ACHN (cell line): Measurements from ENCODE around the gene IPO4.
"Not testable (repeated sequence)": the region's sequence is repeated elsewhere in the genome, so short reads cannot be mapped to it uniquely, and the experiment has no call there.

Experiments
- DNase-seq: peaks from one replicate; pipeline ENCODE4 v3.0.0-alpha.2; 2015
- in situ Hi-C: cut with HindIII; loops from 2 replicates; pipeline ENCODE4 v1.10.0; 2017; ENCODE audit warnings: low sequenced_read_pairs, low pct_ligation_motif_present, low pct_unique_long_range_greater_than_20kb

IPO4 gene

DNA sequence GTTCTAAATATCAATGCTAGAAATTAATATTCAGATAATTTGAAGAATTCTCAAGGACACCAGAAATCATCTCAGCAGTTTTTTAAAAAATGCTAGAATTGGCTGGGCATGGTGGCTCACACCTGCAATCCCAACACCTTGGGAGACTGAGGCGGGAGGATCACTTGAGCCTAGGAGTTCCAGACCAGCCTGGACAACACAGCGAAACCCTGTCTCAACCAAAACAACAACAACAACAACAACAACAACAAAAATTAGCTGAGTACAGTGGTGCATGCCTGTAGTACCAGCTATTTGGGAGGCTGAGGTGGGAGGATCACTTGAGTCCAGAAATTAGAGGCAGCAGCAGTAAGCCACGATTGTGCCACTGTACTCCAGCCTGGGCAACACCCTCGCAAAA is 30.5 kb upstream of the IPO4 start:
- in situ Hi-C loops = no loop called here
- DNase-seq = no peak

DNA sequence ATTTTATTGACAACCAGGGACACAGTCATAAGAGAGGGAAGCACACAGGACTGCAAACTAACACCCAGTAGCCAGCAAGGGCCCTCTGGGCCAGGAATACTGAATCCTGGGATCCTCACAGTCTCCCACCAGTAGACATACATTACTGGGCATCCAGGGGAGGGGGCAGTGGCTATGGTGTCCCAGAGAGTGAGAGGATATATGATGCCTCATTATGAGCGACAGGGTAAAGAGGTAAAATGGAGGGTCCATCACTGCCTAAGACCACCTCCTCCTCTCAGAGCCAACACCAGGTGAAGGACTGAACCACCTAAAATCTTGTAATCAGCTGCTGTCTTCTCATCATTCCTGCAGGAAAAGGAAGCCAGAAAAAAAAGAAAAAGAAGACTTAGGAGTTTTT is 28.3 kb upstream of the IPO4 start:
- in situ Hi-C loops, DNase-seq: not testable (repeated sequence)

DNA sequence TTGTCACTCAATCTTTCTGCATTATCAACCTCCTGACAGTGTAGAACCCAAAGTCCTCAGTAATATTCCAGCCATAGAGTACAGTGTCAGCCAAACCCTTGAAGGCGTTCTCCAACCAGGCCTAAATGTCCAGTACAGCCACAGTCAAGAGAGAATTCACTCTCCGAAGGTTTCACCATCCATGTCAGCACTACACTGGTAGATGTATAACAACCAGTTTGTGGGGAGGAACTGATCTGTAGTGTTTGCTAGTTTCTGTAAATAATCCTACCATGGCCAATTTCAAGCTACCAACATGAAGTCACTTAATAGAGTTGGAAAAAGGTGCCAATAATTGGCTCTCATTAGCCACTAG is 27.7 kb upstream of the IPO4 start:
- no peak for DNase-seq
- in situ Hi-C loops = no loop called here

DNA sequence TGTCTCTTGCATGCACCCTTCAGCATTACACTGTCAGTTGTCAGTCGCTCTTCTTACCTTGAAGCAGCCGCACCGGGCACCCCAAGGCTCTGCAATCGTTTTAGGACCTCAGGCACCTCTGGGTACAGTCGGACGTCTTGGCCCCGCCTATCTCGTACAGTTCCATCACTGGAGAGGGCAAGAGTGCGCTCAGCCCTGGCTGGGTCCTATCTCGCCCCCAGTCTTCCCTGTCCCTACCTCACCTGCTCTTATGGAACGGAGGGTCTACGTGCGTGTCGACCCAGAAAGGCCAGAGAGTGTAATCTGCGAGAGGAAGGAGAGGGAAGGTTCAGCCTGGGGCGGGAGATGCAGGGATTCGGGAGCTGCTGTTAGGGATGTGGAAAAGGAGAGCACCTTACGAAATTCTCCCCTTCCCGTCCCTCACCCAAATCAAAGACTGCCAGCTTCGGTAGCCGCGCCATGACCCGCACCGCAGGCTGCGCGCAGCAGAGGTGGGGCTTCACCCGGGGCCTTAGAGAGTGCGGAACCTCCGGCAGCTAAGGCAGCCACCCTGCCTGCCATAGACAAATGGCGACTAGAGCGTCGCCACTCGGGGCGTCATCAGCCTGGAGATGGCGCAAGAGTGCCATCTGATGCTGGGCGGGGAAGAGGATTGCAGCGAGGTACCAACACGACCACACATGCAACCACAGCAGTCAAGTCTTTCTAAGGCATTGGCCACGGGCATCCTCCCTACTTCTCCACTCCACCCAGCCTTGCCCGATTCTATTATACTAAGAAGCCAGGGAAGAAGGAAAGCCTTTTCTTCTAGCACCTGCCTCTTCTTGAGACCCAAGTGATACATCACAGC is 27.1 kb upstream of the IPO4 start, which contains the start of gene MDP1:
TSS of gene MDP1 (minus strand) at position 572 of the 850 bp plus-strand sequence. CDS start at position 461, 111 bp downstream.
- DNase-seq = peak; percentile 80
- in situ Hi-C loops = no loop called here

DNA sequence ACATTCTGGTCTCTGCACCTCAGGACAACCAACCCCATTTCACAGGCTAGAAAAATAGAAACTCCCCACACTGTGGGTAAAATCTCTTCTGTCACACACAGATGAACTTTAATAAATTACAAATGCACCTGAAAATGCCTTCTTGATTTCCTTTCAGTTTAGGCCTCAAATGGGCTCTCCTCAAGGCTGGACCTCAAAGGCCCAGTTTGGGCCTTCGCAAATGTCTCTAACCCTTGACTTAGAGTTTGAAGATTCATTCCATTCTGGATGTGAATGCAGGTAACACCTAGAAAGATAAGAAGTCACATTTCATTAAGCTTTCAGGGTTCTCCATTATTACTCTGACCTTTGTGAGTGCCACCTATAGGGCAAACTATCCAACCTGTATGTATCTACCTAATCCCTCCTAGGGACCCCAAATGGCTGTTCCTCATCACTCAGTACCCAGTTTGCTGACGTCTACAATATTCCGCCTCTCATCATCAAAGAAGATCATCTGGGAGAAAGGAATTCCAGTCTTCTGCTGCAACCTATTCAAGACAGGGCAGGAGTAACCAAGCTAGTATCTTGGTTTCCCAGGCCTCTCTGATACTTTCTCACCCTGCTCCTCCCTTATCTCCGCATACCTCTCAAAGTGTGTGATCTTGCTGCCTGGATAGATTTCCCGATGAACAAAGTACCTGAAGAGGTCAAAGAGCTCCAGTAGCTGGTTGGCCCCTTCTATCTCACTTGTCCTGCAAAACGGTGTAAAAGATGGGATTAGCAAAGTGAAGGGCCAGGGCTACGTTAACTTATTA is 25.4 kb upstream of the IPO4 start:
- in situ Hi-C loops = no loop called here

DNA sequence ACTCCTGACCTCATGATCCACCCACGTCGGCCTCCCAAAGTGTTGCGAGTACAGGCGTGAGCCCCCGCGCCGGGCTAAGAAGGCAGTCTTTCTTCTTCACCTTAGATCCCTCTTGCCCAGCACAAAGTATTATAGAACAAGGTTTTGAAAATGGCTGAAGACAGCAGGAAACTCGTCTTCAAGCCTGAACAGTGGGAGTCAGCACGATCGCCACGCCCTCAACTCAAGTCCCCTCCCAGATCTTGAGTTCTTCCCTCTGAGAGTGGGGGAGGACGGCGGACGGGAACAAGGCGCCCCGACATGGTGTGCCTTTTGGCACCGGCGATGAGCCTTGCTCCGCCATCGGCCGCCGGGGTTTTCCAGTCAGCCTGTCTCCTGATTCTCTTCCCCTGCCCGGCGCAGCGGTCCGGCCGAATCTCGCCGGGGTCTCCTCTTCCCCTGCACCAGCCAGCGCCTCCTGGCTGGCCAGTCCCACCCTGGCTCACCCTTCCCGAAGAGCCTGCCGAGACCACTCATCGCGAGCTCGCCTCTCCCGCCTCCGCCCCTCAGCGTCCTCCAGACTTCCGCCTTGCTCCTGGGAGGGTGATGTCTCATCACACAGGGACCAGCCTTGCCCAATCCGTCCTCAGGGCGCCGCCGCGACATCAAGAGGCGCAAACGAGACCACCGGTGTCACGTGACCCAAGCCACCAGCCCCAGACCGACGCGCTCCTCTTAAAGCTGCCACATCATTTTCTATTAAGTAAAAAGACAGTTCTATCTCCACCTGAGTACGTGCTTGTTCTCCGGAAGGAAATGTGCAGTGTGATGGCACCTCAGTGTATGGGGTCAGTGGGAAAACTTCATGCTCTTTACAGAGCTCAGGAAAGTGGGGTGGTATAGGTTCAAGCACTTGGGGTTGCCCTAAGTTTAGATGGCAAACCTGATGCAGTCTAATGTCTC is 24.6 kb upstream of the IPO4 start, which contains the start of gene CHMP4A:
TSS of gene CHMP4A (minus strand) at position 565 of the 942 bp plus-strand sequence. CDS start at position 516, 49 bp downstream.
- in situ Hi-C loops = no loop called here
- DNase-seq = peak; percentile 97

More for the DNA sequence above, 25.4 kb upstream of the IPO4 start:
- no peak for DNase-seq

DNA sequence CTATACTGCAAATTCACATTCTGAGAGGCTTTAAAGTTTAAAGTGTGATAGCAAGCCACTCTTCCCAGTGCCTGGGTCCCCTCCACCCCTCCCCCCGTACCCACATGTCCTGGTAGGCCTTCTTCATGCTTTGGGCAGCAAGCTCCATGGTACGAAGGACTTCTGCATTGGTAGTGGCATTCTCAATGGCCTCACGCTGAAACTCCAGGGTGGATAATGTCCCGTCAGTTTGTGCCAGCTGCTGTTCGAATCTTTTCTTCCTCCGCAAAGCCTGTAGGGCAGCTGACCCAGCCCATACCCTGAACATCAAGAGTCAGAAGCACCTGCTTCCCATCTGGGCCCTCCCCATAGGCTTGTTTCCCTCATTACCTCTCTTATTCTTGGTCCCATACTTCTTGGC is 22.7 kb upstream of the IPO4 start:
- DNase-seq = no peak
- in situ Hi-C loops = no loop called here

DNA sequence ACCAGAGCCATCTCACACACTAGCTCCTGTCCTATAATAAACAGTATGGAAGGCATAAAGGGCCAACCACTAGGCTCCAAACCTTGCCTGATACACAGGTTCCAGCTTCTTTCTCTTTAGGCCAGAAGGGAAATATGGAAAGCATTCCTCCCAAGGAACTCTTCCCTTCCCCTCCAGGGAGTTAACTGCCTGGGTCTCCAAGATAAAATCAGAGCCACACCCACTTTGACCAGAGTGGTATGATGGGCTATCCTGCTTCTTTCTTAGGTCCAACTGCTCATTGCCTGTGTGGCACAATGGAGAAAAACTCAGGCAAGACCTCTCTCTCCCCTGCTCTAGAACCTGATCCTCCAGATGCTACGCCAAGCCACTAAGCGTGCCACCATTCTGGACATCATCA is 19.0 kb upstream of the IPO4 start:
- no peak for DNase-seq
- in situ Hi-C loops = no loop called here

DNA sequence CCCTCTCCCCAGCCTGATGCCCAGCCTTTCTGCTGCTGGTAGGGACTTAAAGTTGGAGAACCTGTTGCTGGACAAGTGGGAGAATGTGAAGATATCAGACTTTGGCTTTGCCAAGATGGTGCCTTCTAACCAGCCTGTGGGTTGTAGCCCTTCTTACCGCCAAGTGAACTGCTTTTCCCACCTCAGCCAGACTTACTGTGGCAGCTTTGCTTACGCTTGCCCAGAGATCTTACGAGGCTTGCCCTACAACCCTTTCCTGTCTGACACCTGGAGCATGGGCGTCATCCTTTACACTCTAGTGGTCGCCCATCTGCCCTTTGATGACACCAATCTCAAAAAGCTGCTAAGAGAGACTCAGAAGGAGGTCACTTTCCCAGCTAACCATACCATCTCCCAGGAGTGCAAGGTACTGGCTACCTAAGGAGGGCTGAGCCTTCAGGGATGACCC is 18.5 kb upstream of the IPO4 start:
- no peak for DNase-seq
- in situ Hi-C loops = no loop called here

DNA sequence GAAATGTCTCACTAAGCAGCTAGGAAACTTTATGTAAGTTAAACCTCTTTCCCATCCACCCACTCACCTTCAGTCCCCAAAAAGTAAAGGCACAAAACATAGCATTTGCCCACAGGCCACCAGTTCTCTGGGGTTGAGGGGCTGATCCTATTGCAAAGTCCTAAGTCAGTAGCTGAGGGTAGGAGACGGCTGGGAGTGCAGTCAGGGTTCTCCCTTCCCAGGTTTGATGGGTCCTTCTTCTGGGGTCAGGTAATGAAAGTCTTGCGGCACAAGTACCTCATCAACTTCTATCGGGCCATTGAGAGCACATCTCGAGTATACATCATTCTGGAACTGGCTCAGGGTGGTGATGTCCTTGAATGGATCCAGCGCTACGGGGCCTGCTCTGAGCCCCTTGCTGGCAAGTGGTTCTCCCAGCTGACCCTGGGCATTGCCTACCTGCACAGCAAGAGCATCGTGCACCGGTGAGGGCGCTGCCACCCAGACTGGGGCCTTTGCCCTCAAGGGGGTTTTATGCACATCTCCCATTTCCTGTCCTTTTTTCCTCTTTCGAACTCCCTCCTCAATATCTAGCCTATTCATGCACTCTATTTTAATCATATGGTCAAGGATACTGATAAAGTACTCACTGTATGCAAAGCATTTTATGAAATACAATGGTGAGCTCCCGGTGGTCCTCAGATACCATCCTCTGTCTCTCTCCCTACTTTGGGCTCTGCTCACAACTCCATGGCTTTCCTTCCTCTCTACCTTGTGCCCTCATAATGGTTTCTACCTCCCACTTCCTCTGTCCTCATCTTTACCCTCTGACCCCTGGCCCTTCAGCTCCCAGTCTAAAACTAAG is 17.9 kb upstream of the IPO4 start:
- no peak for DNase-seq
- in situ Hi-C loops = no loop called here

DNA sequence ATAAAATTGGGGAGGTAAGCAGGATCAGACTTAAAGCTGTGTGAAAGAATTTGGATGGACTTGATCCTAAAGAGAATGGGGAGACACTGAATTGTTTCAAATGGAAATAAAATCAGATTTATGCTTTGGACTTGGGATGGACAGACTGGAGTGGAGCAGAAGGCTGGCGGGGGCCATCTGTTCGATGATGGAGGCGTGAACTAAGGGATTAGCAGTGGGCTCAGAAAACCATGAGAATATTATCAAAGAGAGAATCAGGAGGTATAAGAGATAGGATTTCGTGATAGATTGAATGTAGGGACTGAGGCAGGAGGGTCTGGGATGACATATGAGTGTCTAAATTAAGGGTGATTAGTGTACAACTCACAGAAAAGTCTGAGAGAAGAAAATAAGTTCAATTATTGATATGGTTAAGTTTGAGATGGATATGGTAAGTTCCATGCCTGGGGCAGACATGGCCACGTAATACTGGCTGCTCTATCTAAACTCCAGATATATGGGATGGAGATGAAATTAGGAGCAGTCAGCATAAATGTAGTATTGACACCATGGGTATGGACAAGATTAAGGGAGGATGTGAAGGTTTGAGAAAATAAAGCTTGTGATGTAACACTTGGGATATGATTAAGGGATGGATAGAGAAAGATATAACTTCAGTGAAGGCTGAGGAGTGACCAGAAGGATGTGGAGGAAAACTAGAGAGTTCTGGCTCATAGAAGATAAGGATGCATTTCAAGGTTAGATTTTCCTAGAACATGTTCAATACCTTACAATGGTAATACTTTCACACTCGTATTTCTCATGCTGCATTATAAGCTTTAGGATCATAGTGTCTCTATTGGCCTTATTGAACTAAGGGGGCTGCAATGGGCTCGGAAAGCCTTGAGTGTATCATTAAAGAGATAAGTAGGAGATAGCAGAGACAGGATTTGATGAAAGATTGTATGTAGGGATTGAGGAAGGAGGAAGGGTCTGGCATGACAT is 15.8 kb upstream of the IPO4 start:
- no peak for DNase-seq

DNA sequence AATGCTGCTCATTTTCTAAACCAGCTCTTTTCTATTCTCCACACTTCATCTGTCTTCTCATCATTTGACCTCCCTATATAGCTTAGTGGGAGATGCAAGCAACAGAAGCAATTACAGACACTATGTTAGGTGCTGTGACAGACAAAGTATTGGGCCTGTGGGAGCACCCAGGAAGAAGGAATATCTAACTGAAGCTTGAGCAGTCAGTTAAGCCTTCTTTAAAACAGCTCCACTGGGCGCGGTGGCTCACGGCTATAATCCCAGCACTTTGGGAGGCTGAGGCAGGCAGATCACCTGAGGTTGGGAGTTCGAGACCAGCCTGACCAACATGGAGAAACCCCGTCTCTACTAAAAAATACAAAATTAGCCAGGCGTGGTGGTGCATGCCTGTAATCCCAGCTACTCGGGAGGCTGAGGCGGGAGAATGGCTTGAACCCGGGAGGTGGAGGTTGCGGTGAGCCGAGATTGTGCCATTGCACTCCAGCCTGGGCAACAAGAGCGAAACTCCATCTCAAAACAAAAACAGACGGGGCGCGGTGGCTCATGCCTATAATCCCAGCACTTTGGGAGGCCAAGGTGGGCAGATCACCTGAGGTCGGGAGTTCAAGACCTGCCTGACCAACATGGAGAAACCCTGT is 14.8 kb upstream of the IPO4 start:
- DNase-seq, in situ Hi-C loops: not testable (repeated sequence)

More for the DNA sequence above, 15.8 kb upstream of the IPO4 start:
- in situ Hi-C loops = no loop called here

DNA sequence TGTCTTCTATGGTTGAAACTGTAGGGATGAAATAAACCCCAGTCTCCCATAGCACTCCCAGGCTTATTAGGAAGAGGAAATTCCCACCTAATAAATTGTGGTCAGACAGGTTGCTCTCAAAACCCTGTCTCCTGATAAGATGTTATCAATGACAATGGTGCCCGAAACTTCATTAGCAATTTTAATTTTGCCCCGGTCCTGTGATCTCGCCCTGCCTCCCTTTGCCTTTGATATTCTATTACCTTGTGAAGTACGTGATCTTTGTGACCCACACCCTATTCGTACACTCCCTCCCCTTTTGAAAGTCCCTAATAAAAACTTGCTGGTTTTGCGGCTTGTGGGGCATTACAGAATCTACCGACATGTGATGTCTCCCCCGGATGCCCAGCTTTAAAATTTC is 13.9 kb upstream of the IPO4 start:
- DNase-seq, in situ Hi-C loops: not testable (repeated sequence)

DNA sequence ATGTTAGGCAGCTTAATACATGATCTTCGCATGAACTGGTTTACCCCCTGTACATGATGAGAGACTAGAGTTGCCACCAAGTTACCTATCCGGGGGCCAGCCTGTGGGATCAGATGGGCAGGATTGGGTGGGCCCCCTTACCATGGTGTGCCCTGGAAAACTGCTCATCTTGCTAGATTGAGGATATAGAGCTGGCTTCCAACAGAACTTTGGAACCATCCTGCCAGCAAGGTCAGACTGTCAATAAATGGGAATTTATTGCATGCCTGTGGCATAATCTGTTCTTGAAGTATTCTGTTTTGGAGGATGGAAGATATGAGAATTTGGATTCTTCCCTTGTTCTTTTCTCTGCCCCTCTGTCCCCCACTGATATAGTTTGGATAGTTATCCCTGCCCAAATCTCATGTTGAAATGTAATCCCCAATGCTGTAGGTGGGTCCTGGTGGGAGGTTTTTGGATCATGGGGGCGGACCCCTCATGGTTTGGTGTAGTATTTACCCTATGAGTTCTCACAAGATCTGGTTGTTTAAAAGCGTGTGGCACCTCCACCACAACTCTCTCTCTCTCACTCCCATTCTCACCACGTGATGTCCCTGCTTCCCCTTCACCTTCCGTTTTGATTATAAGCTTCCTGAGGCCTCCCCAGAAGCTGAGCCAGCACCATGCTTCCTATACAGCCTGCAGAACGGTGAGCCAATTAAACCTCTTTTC is 10.4 kb upstream of the IPO4 start:
- DNase-seq = no peak
- in situ Hi-C loops = no loop called here

DNA sequence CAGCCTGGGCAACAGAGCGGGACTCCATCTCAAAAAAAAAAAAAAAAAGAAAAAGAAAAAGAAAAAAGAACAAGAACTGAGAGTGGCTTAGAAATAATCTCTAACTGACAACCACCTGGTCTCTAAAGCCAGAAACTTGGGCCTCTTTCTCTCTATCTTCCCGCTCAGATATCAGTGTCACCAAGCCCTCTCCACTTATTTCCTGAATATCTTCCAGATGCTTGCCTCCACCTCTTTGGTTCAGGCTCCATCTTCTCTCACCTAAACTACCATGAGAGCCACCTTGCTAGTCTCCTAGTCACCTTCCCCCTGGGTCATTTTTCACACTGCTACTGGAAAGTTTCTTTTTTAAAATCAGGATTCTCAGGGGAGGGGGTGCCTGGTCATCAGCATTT is 8.4 kb upstream of the IPO4 start:
- no peak for DNase-seq
- in situ Hi-C loops = no loop called here
